Prostate gland (tissue), 2 donors: ENCODE measurements around the gene SLC4A1AP.
"Not testable (repeated sequence)": the region's sequence is repeated elsewhere in the genome, so short reads cannot be mapped to it uniquely, and the experiment has no call there.

Experiments
- CTCF ChIP-seq, 4 experiments: fragments of 200-600 bp in 2 of 4; fragments of 450-650 bp in 2 of 4; sonication (generic) in 2 of 4; IDR thresholded peaks; 1 replicate in 3 of 4; 2 replicates in 1 of 4; pipeline ENCODE4 v1.5.1; 2016 to 2019; ENCODE audit warnings: antibody characterized with exemption in 4 of 4, mild to moderate bottlenecking in 2 of 4, moderate library complexity in 2 of 4
- POLR2A ChIP-seq: fragments of 450-650 bp; IDR thresholded peaks from one replicate; pipeline ENCODE4 v1.6.1; 2016; ENCODE audit warnings: antibody characterized with exemption, mild to moderate bottlenecking
- POLR2AphosphoS5 ChIP-seq: sonication (generic); formaldehyde crosslinking; IDR thresholded peaks from one replicate; pipeline ENCODE4 v1.6.1; 2017; ENCODE audit warnings: antibody characterized with exemption

GRCh38 chr2:27630257-27630656 lies 33.4 kb upstream of the SLC4A1AP start:
- not testable (repeated sequence) for TF ChIP-seq CTCF (IDR thresholded peaks at IDR 0.05); POLR2A; POLR2AphosphoS5
